NCI-H1694 treated with DMSO at 0.1 percent for 48 hours (cell line): ENCODE data around the gene THOC5.
"Not testable (repeated sequence)": the region's sequence is repeated elsewhere in the genome, so short reads cannot be mapped to it uniquely, and the experiment has no call there.

Source experiments
- DNase-seq: peaks from one replicate; lab custom pipeline; 2025; lab: John Stamatoyannopoulos, UW

Gene THOC5

GRCh38 chr22:29553351-29554224 lies at the start of gene THOC5:
THOC5 (minus strand) TSS chr22:29553757; CDS start chr22:29549147, 4,610 bp downstream.
- peak; percentile 87 for DNase-seq

- DNase-seq: no peak
Observed at GRCh38 chr22:29598684-29599020, 45.1 kb upstream of the THOC5 start.

GRCh38 chr22:29597871-29598683 lies 44.5 kb upstream of the THOC5 start:
- DNase-seq: not testable (repeated sequence)

- no peak for DNase-seq
Observed at GRCh38 chr22:29596408-29596807, 42.9 kb upstream of the THOC5 start.

GRCh38 chr22:29594447-29594846 lies 40.9 kb upstream of the THOC5 start:
- not testable (repeated sequence) for DNase-seq

- DNase-seq: no peak
Observed at GRCh38 chr22:29593923-29594322, 40.4 kb upstream of the THOC5 start.

- no peak for DNase-seq
Observed at GRCh38 chr22:29587938-29588699, 34.6 kb upstream of the THOC5 start.

GRCh38 chr22:29586193-29586705 lies 32.7 kb upstream of the THOC5 start:
- DNase-seq: not testable (repeated sequence)

GRCh38 chr22:29584975-29585374 lies 31.4 kb upstream of the THOC5 start:
- DNase-seq: no peak

- DNase-seq: no peak
Observed at GRCh38 chr22:29581799-29582198, 28.2 kb upstream of the THOC5 start.

- DNase-seq: no peak
Observed at GRCh38 chr22:29580200-29580810, 26.7 kb upstream of the THOC5 start.

GRCh38 chr22:29578462-29579200 lies 25.1 kb upstream of the THOC5 start:
- DNase-seq: no peak

- DNase-seq: no peak
Observed at GRCh38 chr22:29574762-29575450, 21.3 kb upstream of the THOC5 start.

- DNase-seq: no peak
Observed at GRCh38 chr22:29570912-29571549, 17.5 kb upstream of the THOC5 start.

GRCh38 chr22:29570456-29570855 lies 16.9 kb upstream of the THOC5 start:
- no peak for DNase-seq

- no peak for DNase-seq
Observed at GRCh38 chr22:29569011-29569678, 15.6 kb upstream of the THOC5 start.

GRCh38 chr22:29567338-29567737 lies 13.8 kb upstream of the THOC5 start:
- DNase-seq: no peak

- DNase-seq: not testable (repeated sequence)
Observed at GRCh38 chr22:29566513-29566912, 13.0 kb upstream of the THOC5 start.
